Caco-2 (cell line): ENCODE data around the gene ITIH5. TPM values are rescaled to one million over a fixed set of nuclear protein-coding genes. Genes with fewer than 3 reads are reported as not detected.

Source experiments
- BruUV-seq: library from RNA; stranded (reverse); fragments of 400-500 nt; replicated peaks from 2 replicates; lab custom pipeline; 2021; lab: Mats Ljungman, UMichigan
- CTCF ChIA-PET: fragments of 300-600 bp; sonication (Branson Sonifier 250); formaldehyde crosslinking; loops from one replicate; lab custom pipeline; 2022; ENCODE audit warnings: antibody characterized with exemption; lab: Charles Lee
- POLR2A ChIA-PET: fragments of 300-600 bp; sonication (Branson Sonifier 250); formaldehyde crosslinking; loops from one replicate; lab custom pipeline; 2022; ENCODE audit warnings: antibody characterized with exemption; lab: Charles Lee
- DNase-seq, 2 experiments: peaks; one replicate each; pipeline versions ENCODE4 v3.0.0 to v3.0.0-alpha.2; 2020 to 2022
- H3K27me3 ChIP-seq: replicated peaks from 2 replicates; pipeline ENCODE4 v1.6.0; 2011; ENCODE audit warnings: low read length; ENCODE audit not compliant: control insufficient read depth, insufficient read depth
- H3K36me3 ChIP-seq: 2 replicates; pipeline ENCODE4 v1.5.1; 2011; ENCODE audit warnings: low read length; ENCODE audit not compliant: control insufficient read depth, insufficient read depth
- H3K4me1 ChIP-seq: fragments of 250-450 bp; sonication (Bioruptor Pico); 2 replicates; pipeline ENCODE4 v1.5.1; 2020; ENCODE audit warnings: mild to moderate bottlenecking
- H3K4me3 ChIP-seq: 2 replicates; pipeline ENCODE4 v1.5.1; 2011; ENCODE audit warnings: low read depth, mild to moderate bottlenecking, control low read depth, low read length
- H3K9me3 ChIP-seq: fragments of 250-450 bp; sonication (Bioruptor Pico); 2 replicates; pipeline ENCODE4 v1.5.1; 2020; ENCODE audit warnings: mild to moderate bottlenecking, moderate library complexity
- H3K27ac Mint-ChIP-seq: one replicate; pipeline ENCODE4 v1.8.0; 2022; ENCODE audit warnings: mixed read lengths; ENCODE audit not compliant: unreplicated experiment
- H3K27me3 Mint-ChIP-seq: one replicate; pipeline ENCODE4 v1.8.0; 2022; ENCODE audit warnings: mixed read lengths; ENCODE audit not compliant: insufficient read depth, unreplicated experiment
- H3K36me3 Mint-ChIP-seq: one replicate; pipeline ENCODE4 v1.8.0; 2022; ENCODE audit warnings: mild to moderate bottlenecking, mixed read lengths; ENCODE audit not compliant: insufficient read depth, unreplicated experiment
- H3K4me1 Mint-ChIP-seq: one replicate; pipeline ENCODE4 v1.8.0; 2022; ENCODE audit warnings: low read depth, mixed read lengths; ENCODE audit not compliant: unreplicated experiment
- H3K4me3 Mint-ChIP-seq: one replicate; pipeline ENCODE4 v1.8.0; 2022; ENCODE audit warnings: mild to moderate bottlenecking, moderate library complexity, mixed read lengths; ENCODE audit not compliant: unreplicated experiment
- H3K9me3 Mint-ChIP-seq: one replicate; pipeline ENCODE4 v1.8.0; 2022; ENCODE audit warnings: mixed read lengths; ENCODE audit not compliant: unreplicated experiment
- intact Hi-C: fragments of 100-400 bp; cut with micrococcal nuclease; formaldehyde crosslinking; loops from one replicate; pipeline ENCODE4 v1.10.0; 2022; ENCODE audit not compliant: unreplicated experiment
- total RNA-seq: library from RNA; stranded (reverse); gene quantifications from 2 replicates; pipeline ENCODE4 v1.2.3, GENCODE V29; 2022
- TF ChIP-seq, protein P1 (sequence below), 2 experiments: fragments of 200-600 bp in 1 of 2; IDR thresholded peaks; 1 replicate in 1 of 2; 2 replicates in 1 of 2; pipeline versions ENCODE4 v1.5.1 to v1.8.0; 2011 to 2022; ENCODE audit warnings: antibody characterized with exemption in 1 of 2, control low read depth in 1 of 2, inconsistent platforms in 1 of 2, low read depth in 1 of 2, low read length in 1 of 2, mild to moderate bottlenecking in 1 of 2, moderate library complexity in 1 of 2; ENCODE audit not compliant: insufficient read depth in 1 of 2, severe bottlenecking in 1 of 2, unreplicated experiment in 1 of 2

ITIH5 gene
- total RNA-seq, 1 experiment from 2014 or later: 0.18 TPM

DNA sequence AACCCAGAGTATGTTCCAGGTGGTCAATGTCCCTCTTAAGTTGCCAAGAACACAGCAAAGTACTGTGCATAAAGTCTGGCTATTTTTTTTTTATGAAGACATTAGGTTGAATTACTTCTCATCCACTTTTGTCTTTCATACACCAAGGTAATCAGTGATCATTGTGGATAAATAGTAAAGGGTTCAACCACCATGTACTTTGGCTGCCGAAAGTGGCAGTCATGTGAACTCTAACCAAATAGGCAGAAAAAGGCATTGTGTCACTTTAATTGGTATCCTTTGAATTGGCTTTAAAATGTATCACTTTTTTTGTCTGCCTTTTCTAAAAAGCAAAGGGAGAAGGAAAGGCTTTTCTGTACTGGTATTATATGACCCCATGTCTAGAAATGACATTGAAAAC is 43.7 kb upstream of the ITIH5 start:
- intact Hi-C loops: no loop called here
- no peaks in the 10 kb centered on the region for H3K27me3 Mint-ChIP-seq
- peaks cover 11% of the 10 kb centered on the region for H3K4me1 Mint-ChIP-seq
- H3K36me3 Mint-ChIP-seq: peaks cover 5% of the 10 kb centered on the region
- Histone ChIP-seq H3K4me3 (no peak overlapping the region), H3K9me3 (no peaks in the 10 kb centered on the region), H3K27me3 (no peaks in the 10 kb centered on the region), H3K36me3 (no peaks in the 10 kb centered on the region; the same call in 1 of the 2 replicates), H3K4me1 (peaks cover 7% of the 10 kb centered on the region; the same call in 1 of the 2 replicates)
- no peak overlapping the region for H3K4me3 Mint-ChIP-seq
- no peak overlapping the region for H3K27ac Mint-ChIP-seq
- BruUV-seq: no TSS peak
- no peaks in the 10 kb centered on the region for H3K9me3 Mint-ChIP-seq
- no peak for DNase-seq
- ChIA-PET POLR2A (no interaction called here), CTCF (interaction anchor here (1.1 kb wide), 1 partner anchor 185 kb away, joined by 3 read pairs; no protein-coding TSS in a partner anchor)
- TF ChIP-seq, protein P1, sequence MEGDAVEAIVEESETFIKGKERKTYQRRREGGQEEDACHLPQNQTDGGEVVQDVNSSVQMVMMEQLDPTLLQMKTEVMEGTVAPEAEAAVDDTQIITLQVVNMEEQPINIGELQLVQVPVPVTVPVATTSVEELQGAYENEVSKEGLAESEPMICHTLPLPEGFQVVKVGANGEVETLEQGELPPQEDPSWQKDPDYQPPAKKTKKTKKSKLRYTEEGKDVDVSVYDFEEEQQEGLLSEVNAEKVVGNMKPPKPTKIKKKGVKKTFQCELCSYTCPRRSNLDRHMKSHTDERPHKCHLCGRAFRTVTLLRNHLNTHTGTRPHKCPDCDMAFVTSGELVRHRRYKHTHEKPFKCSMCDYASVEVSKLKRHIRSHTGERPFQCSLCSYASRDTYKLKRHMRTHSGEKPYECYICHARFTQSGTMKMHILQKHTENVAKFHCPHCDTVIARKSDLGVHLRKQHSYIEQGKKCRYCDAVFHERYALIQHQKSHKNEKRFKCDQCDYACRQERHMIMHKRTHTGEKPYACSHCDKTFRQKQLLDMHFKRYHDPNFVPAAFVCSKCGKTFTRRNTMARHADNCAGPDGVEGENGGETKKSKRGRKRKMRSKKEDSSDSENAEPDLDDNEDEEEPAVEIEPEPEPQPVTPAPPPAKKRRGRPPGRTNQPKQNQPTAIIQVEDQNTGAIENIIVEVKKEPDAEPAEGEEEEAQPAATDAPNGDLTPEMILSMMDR (IDR thresholded peaks at IDR 0.05; ENCODE audit: insufficient read depth in 1 of 2, low read depth in 1 of 2, low read length in 1 of 2, severe bottlenecking in 1 of 2, unreplicated experiment in 1 of 2): no peak

DNA sequence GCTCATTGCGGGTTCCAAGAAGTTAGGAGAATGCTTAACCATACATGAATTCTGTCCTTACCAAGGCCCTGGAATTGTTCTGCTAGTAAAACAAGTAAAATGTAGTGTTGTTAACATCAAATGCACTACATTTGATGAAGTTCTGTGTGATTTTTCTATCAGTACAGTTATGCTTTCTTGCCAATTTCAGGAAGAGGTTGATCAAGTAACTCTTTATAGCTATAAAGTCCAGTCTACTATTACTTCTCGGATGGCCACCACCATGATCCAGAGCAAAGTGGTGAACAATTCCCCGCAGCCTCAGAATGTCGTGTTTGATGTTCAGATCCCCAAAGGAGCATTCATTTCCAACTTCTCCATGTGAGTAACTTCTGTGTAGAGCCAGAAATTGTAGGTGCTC is 42.1 kb upstream of the ITIH5 start:
- Mint-ChIP-seq H3K4me3 (no peak overlapping the region), H3K27me3 (no peaks in the 10 kb centered on the region), H3K9me3 (no peaks in the 10 kb centered on the region), H3K36me3 (peaks cover 5% of the 10 kb centered on the region), H3K27ac (no peak overlapping the region), H3K4me1 (peaks cover 11% of the 10 kb centered on the region)
- TF ChIP-seq, protein P1 (IDR thresholded peaks at IDR 0.05; ENCODE audit: insufficient read depth in 1 of 2, low read depth in 1 of 2, low read length in 1 of 2, severe bottlenecking in 1 of 2, unreplicated experiment in 1 of 2): no peak
- intact Hi-C loops: no loop called here
- Histone ChIP-seq H3K36me3 (no peaks in the 10 kb centered on the region), H3K4me1 (peaks cover 7% of the 10 kb centered on the region; the same call in 1 of the 2 replicates), H3K4me3 (no peak overlapping the region), H3K27me3 (no peaks in the 10 kb centered on the region), H3K9me3 (no peaks in the 10 kb centered on the region)
- ChIA-PET POLR2A (no interaction called here), CTCF (no interaction called here)
- no TSS peak for BruUV-seq
- no peak for DNase-seq

DNA sequence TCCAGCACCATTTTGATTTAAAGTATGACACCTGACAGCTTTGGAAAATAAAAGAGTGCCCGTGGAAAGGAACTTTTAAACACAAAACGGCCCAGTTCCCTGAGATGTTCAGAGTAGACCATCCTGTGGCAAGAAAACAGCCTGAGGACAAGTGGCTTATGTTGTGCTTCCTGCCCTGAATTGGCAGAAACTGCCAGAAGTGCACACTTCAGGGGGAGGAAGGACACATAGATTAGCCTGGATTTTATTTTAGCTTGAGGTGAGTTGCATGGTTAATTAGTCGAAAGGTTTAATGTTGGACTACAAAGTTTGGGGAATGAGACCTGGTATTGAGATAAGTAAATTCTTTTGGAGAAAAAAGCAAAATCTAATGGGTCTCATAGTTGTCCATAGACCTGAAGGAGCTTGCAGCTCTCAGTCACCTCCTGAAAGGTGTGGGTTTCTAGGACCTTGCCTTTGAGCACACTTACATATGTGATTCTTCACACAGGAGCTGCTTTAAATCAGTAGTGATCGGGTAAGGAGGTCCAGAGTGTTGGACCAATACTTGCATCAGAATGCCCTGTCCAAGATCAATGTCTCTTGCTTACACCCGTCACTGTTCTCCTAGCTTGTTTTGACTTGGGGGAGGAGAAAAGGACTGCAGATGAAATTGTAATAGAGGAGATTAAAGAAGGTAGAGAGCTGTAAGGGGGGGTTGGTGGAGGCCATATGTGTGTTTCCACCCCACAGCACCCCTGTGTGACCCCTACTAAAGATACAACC is 41.3 kb upstream of the ITIH5 start:
- Histone ChIP-seq H3K4me3 (no peak overlapping the region), H3K36me3 (no peaks in the 10 kb centered on the region), H3K4me1 (peaks cover 7% of the 10 kb centered on the region; the same call in 1 of the 2 replicates), H3K27me3 (no peaks in the 10 kb centered on the region), H3K9me3 (no peaks in the 10 kb centered on the region)
- ChIA-PET POLR2A (no interaction called here), CTCF (interaction anchor here (0.7 to 1.7 kb wide), 3 partner anchors 21 to 182 kb away, joined by 4 to 5 read pairs (median 5); no protein-coding TSS in a partner anchor)
- H3K4me1 Mint-ChIP-seq: peaks cover 11% of the 10 kb centered on the region
- BruUV-seq: no TSS peak
- no peak overlapping the region for H3K4me3 Mint-ChIP-seq
- TF ChIP-seq, protein P1 (IDR thresholded peaks at IDR 0.05; ENCODE audit: insufficient read depth in 1 of 2, low read depth in 1 of 2, low read length in 1 of 2, severe bottlenecking in 1 of 2, unreplicated experiment in 1 of 2): no peak
- no peaks in the 10 kb centered on the region for H3K9me3 Mint-ChIP-seq
- no peak for DNase-seq
- intact Hi-C loops: no loop called here
- H3K36me3 Mint-ChIP-seq: peaks cover 5% of the 10 kb centered on the region
- H3K27me3 Mint-ChIP-seq: no peaks in the 10 kb centered on the region
- no peak overlapping the region for H3K27ac Mint-ChIP-seq
